Parathyroid adenoma (tissue), 2 donors: ENCODE results near the gene AOAH.
"Not testable (repeated sequence)": the region's sequence is repeated elsewhere in the genome, so short reads cannot be mapped to it uniquely, and the experiment has no call there.

Experiments used
- H2AFZ ChIP-seq: fragments of 300-600 bp; sonication (generic); one replicate; pipeline ENCODE4 v1.7.0; 2017; ENCODE audit warnings: antibody characterized with exemption, mild to moderate bottlenecking
- H3K27ac ChIP-seq: fragments of 300-600 bp; sonication (generic); one replicate; pipeline ENCODE4 v1.7.0; 2017
- H3K27me3 ChIP-seq: fragments of 300-600 bp; sonication (generic); one replicate; pipeline ENCODE4 v1.7.0; 2017; ENCODE audit warnings: low read length; ENCODE audit not compliant: control insufficient read depth, insufficient read depth
- H3K36me3 ChIP-seq: fragments of 300-600 bp; sonication (generic); one replicate; pipeline ENCODE4 v1.7.0; 2017; ENCODE audit warnings: low read length; ENCODE audit not compliant: control insufficient read depth, insufficient read depth
- H3K4me1 ChIP-seq: fragments of 300-600 bp; sonication (generic); one replicate; pipeline ENCODE4 v1.7.0; 2017; ENCODE audit warnings: control low read depth
- H3K4me2 ChIP-seq: fragments of 300-600 bp; sonication (generic); one replicate; pipeline ENCODE4 v1.7.0; 2017; ENCODE audit warnings: low read length
- H3K4me3 ChIP-seq: fragments of 300-600 bp; sonication (generic); one replicate; pipeline ENCODE4 v1.7.0; 2017; ENCODE audit warnings: low read depth, low read length
- H3K79me2 ChIP-seq: fragments of 300-600 bp; sonication (generic); one replicate; pipeline ENCODE4 v1.7.0; 2017; ENCODE audit warnings: control low read depth
- H3K9ac ChIP-seq: fragments of 300-600 bp; sonication (generic); one replicate; pipeline ENCODE4 v1.7.0; 2017; ENCODE audit warnings: mild to moderate bottlenecking
- H3K9me3 ChIP-seq: fragments of 300-600 bp; sonication (generic); one replicate; pipeline ENCODE4 v1.7.0; 2017; ENCODE audit warnings: low read length; ENCODE audit not compliant: control insufficient read depth
- CTCF ChIP-seq: fragments of 300-600 bp; sonication (generic); IDR thresholded peaks from one replicate; pipeline ENCODE4 v1.7.0; 2017; ENCODE audit warnings: antibody characterized with exemption, mild to moderate bottlenecking
- donor health status: primary hyperparathyroidism.

AOAH gene

GRCh38 chr7:36497775-36498174, 226.5 kb downstream of the AOAH start:
- Histone ChIP-seq H3K4me2 (no peak overlapping the region), H3K9ac (no peak overlapping the region), H3K27me3 (no peaks in the 10 kb centered on the region), H3K36me3 (no peaks in the 10 kb centered on the region), H3K4me1 (no peaks in the 10 kb centered on the region), H3K4me3 (no peak overlapping the region), H2AFZ (no peak overlapping the region), H3K79me2 (no peaks in the 10 kb centered on the region), H3K27ac (no peak overlapping the region), H3K9me3 (no peaks in the 10 kb centered on the region)
- TF ChIP-seq CTCF, result no peak

- not testable (repeated sequence) for H3K9ac ChIP-seq, H3K4me3 ChIP-seq, H3K9me3 ChIP-seq, H3K27ac ChIP-seq, H3K79me2 ChIP-seq, H2AFZ ChIP-seq, H3K4me2 ChIP-seq, H3K36me3 ChIP-seq, H3K4me1 ChIP-seq, H3K27me3 ChIP-seq
These were observed 227.1 kb downstream of the AOAH start for GRCh38 chr7:36497176-36497575.

DNA sequence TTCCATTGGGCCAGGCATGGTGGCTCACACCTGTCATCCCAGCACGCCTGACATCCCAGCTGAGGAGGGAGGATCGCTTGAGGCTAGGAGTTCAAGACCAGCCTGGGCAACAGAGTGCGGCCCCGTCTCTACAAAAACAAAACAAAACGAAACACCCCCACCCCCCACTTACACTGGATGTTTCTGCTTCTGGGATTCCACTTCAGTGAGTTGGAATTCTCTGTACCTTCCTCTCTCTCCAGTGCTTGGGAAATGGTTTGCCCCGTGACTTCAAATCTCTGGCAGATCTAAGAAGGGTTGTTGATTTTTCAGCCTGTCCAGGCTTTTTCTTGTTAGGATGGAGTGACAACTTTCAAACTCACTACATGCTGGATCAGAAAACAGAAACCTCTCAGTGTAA, 227.7 kb downstream of the AOAH start:
- no peak for TF ChIP-seq CTCF
- Histone ChIP-seq H3K9ac (no peak overlapping the region), H3K79me2 (no peaks in the 10 kb centered on the region), H3K4me1 (no peaks in the 10 kb centered on the region), H3K36me3 (no peaks in the 10 kb centered on the region), H3K27me3 (no peaks in the 10 kb centered on the region), H3K9me3 (no peaks in the 10 kb centered on the region), H3K27ac (no peak overlapping the region), H3K4me2 (no peak overlapping the region), H2AFZ (no peak overlapping the region), H3K4me3 (no peak overlapping the region)

- no peaks in the 10 kb centered on the region for H3K27me3 ChIP-seq
- no peak overlapping the region for H3K4me2 ChIP-seq
- H3K9me3 ChIP-seq, result no peaks in the 10 kb centered on the region
These were observed 233.0 kb downstream of the AOAH start for GRCh38 chr7:36491317-36491716.

GRCh38 chr7:36490419-36490830, 233.9 kb downstream of the AOAH start:
- Histone ChIP-seq H3K79me2 (no peaks in the 10 kb centered on the region), H3K27me3 (no peaks in the 10 kb centered on the region), H3K9me3 (no peaks in the 10 kb centered on the region), H3K4me2 (no peak overlapping the region), H3K4me1 (no peaks in the 10 kb centered on the region), H3K36me3 (no peaks in the 10 kb centered on the region), H3K9ac (no peak overlapping the region), H2AFZ (no peak overlapping the region), H3K4me3 (no peak overlapping the region), H3K27ac (no peak overlapping the region)
- no peak for TF ChIP-seq CTCF

More at GRCh38 chr7:36491317-36491716, 233.0 kb downstream of the AOAH start:
- Histone ChIP-seq H3K4me3 (no peak overlapping the region), H3K9ac (no peak overlapping the region), H3K79me2 (no peaks in the 10 kb centered on the region), H3K27ac (no peak overlapping the region), H2AFZ (no peak overlapping the region), H3K36me3 (no peaks in the 10 kb centered on the region), H3K4me1 (no peaks in the 10 kb centered on the region)
- no peak for TF ChIP-seq CTCF

GRCh38 chr7:36488672-36489071, 235.6 kb downstream of the AOAH start:
- not testable (repeated sequence) for H3K4me1 ChIP-seq, H3K9me3 ChIP-seq, H3K4me2 ChIP-seq

More at GRCh38 chr7:36488672-36489071, 235.6 kb downstream of the AOAH start:
- H3K4me3 ChIP-seq, H3K27me3 ChIP-seq, H2AFZ ChIP-seq, H3K27ac ChIP-seq, H3K9ac ChIP-seq, H3K36me3 ChIP-seq, H3K79me2 ChIP-seq: not testable (repeated sequence)
